Suprapubic skin (tissue), 4 donors: ENCODE data around the gene BEST1. TPM values are rescaled to one million over a fixed set of nuclear protein-coding genes. Genes with fewer than 3 reads are reported as not detected.

ENCODE experiments used
- DNase-seq, 2 donors: peaks; one replicate each; pipeline ENCODE4 v3.0.0-alpha.2; 2019; ENCODE audit warnings: low spot score in 2 of 2
- H3K27ac ChIP-seq: fragments of 200-600 bp; sonication (generic); one replicate; pipeline ENCODE4 v1.5.1; 2019
- H3K27me3 ChIP-seq: fragments of 200-600 bp; sonication (generic); one replicate; pipeline ENCODE4 v1.5.1; 2019
- H3K36me3 ChIP-seq: fragments of 200-600 bp; sonication (generic); one replicate; pipeline ENCODE4 v1.5.1; 2019
- H3K4me1 ChIP-seq: fragments of 200-600 bp; sonication (generic); one replicate; pipeline ENCODE4 v1.5.1; 2019
- H3K4me3 ChIP-seq: fragments of 200-600 bp; sonication (generic); one replicate; pipeline ENCODE4 v1.5.1; 2019; ENCODE audit warnings: mild to moderate bottlenecking
- H3K9me3 ChIP-seq: fragments of 200-600 bp; sonication (generic); one replicate; pipeline ENCODE4 v1.5.1; 2019
- CTCF ChIP-seq, 2 donors: fragments of 200-600 bp in 1 of 2; fragments of 450-650 bp in 1 of 2; sonication (generic) in 1 of 2; IDR thresholded peaks; one replicate each; pipeline ENCODE4 v1.5.1; 2016 to 2019; ENCODE audit warnings: antibody characterized with exemption in 2 of 2, mild to moderate bottlenecking in 1 of 2, moderate library complexity in 1 of 2
- EP300 ChIP-seq: sonication (generic); formaldehyde crosslinking; IDR thresholded peaks from one replicate; pipeline ENCODE4 v1.6.1; 2017; ENCODE audit warnings: antibody characterized with exemption
- POLR2A ChIP-seq, 2 donors: fragments of 450-650 bp; IDR thresholded peaks; one replicate each; pipeline ENCODE4 v1.6.1; 2017; ENCODE audit warnings: antibody characterized with exemption in 2 of 2, mild to moderate bottlenecking in 2 of 2, moderate library complexity in 2 of 2
- POLR2AphosphoS5 ChIP-seq, 3 donors: sonication (generic); formaldehyde crosslinking; IDR thresholded peaks; one replicate each; pipeline ENCODE4 v1.6.1; 2017; ENCODE audit warnings: antibody characterized with exemption in 3 of 3
- WGBS: methylation state at CpG from one replicate; pipeline ENCODE4 v1.1.5; 2018; 5-methylcytosine and 5-hydroxymethylcytosine counted together
- total RNA-seq, 4 donors: library from RNA; depleted of rRNA; stranded (reverse); fragments of >200 nt; gene quantifications; one replicate each; pipeline ENCODE4 v1.1.0, GENCODE V29; 2016

The BEST1 gene
- total RNA-seq, 4 donors from 2014 or later, result 1.5 to 4.1 (median 2.5) TPM

GRCh38 chr11:61976813-61977475, 26.8 kb downstream of the BEST1 start:
- no peak for DNase-seq
- no peak for TF ChIP-seq POLR2AphosphoS5 (IDR thresholded peaks at IDR 0.05)
- no peak for TF ChIP-seq POLR2A (IDR thresholded peaks at IDR 0.05)
- TF ChIP-seq CTCF (IDR thresholded peaks at IDR 0.05), result no peak
- no peak for TF ChIP-seq EP300
- no peaks in the 10 kb centered on the region for H3K27me3 ChIP-seq
- no peaks in the 10 kb centered on the region for H3K36me3 ChIP-seq
- H3K9me3 ChIP-seq, result no peaks in the 10 kb centered on the region
- 82% methylated on average over 7 of the region's 7 CpGs for WGBS
- no peak overlapping the region for H3K27ac ChIP-seq
- peaks cover 62% of the 10 kb centered on the region for H3K4me1 ChIP-seq
- no peak overlapping the region for H3K4me3 ChIP-seq

- no peak overlapping the region for H3K27ac ChIP-seq
- no peak overlapping the region for H3K4me3 ChIP-seq
- H3K4me1 ChIP-seq, result peaks cover 41% of the 10 kb centered on the region
- H3K36me3 ChIP-seq, result no peaks in the 10 kb centered on the region
- no peaks in the 10 kb centered on the region for H3K27me3 ChIP-seq
- H3K9me3 ChIP-seq, result no peaks in the 10 kb centered on the region
- TF ChIP-seq POLR2A (IDR thresholded peaks at IDR 0.05) (no peak), POLR2AphosphoS5 (IDR thresholded peaks at IDR 0.05) (no peak), CTCF (IDR thresholded peaks at IDR 0.05) (no peak), EP300 (no peak)
- WGBS, result 71% methylated on average over 16 of the region's 17 CpGs
- DNase-seq, result peak in 1 of 2 donors; percentile 35
These were observed 28.8 kb downstream of the BEST1 start for GRCh38 chr11:61978703-61979661.

DNA sequence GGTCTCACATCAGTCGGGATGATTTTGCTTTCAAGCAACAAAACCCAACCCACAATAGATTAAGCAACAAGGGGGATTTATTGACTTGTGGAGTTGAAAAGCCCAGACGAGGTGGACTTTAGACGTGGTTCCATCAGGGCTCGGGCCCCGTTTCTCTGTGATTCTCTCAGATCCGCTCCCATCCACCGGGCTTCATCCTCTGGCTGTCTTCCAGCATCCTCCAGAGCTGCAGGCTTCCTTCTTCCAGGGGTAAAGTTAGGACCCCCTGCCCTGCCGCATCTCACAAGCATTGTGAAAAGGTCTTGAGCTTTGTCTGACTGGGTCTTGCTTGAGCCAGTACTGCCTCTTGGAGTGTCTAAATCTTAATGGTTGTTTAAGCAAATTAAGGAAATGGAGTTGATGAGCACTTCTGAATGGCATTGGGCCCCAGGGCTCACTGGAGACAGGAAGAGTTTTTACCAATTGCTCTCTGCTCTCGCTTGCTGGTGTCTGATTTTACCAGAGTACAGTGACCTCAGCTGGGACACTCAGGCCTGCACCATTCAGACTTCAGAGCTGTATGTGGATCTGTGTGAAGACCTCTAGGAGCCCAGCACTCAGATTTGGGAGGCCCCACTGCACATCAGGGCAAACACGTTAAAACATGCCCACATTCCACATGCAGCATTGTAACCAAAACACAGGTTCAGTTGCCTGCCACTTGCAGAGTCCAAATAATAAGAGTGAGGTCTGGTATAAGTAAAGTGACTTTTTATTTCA, 30.8 kb downstream of the BEST1 start:
- no peak for TF ChIP-seq CTCF (IDR thresholded peaks at IDR 0.05)
- TF ChIP-seq POLR2A (IDR thresholded peaks at IDR 0.05), result no peak
- no peak for TF ChIP-seq EP300
- TF ChIP-seq POLR2AphosphoS5 (IDR thresholded peaks at IDR 0.05), result no peak
- peak; percentile 49 to 53 for DNase-seq
- H3K36me3 ChIP-seq, result no peaks in the 10 kb centered on the region
- no peak overlapping the region for H3K27ac ChIP-seq
- H3K4me3 ChIP-seq, result no peak overlapping the region
- peaks cover 23% of the 10 kb centered on the region for H3K4me1 ChIP-seq
- no peaks in the 10 kb centered on the region for H3K27me3 ChIP-seq
- no peaks in the 10 kb centered on the region for H3K9me3 ChIP-seq
- WGBS, result 80% methylated on average over 10 of the region's 10 CpGs

- Histone ChIP-seq H3K36me3 (no peaks in the 10 kb centered on the region), H3K9me3 (no peaks in the 10 kb centered on the region), H3K27me3 (no peaks in the 10 kb centered on the region), H3K27ac (no peak overlapping the region), H3K4me1 (peaks cover 12% of the 10 kb centered on the region), H3K4me3 (no peak overlapping the region)
- 100% methylated on average over 1 of the region's 1 CpG for WGBS
- TF ChIP-seq POLR2A (IDR thresholded peaks at IDR 0.05) (no peak), POLR2AphosphoS5 (IDR thresholded peaks at IDR 0.05) (no peak), CTCF (IDR thresholded peaks at IDR 0.05) (no peak), EP300 (no peak)
- no peak for DNase-seq
These were observed 33.3 kb downstream of the BEST1 start for GRCh38 chr11:61983419-61983818.
